Brain microvascular endothelial cell (primary cell): ENCODE data around the gene GPX1.
"Not testable (repeated sequence)": the region's sequence is repeated elsewhere in the genome, so short reads cannot be mapped to it uniquely, and the experiment has no call there.

Source experiments
- DNase-seq: peaks from one replicate; pipeline ENCODE4 v3.0.0-alpha.2; 2020
- H3K27ac ChIP-seq: fragments of 250-450 bp; sonication (Bioruptor Pico); 2 replicates; pipeline ENCODE4 v1.5.1; 2020; ENCODE audit warnings: mild to moderate bottlenecking, moderate library complexity
- H3K27me3 ChIP-seq: fragments of 250-450 bp; sonication (Bioruptor Pico); replicated peaks from 2 replicates; pipeline ENCODE4 v1.5.1; 2020; ENCODE audit warnings: mild to moderate bottlenecking
- H3K36me3 ChIP-seq: fragments of 250-450 bp; sonication (Bioruptor Pico); replicated peaks from 2 replicates; pipeline ENCODE4 v1.5.1; 2020; ENCODE audit warnings: mild to moderate bottlenecking
- H3K4me3 ChIP-seq: 2 replicates; pipeline ENCODE4 v1.5.1; 2011; ENCODE audit warnings: low read depth, mild to moderate bottlenecking, control low read depth, low read length, moderate library complexity
- in situ Hi-C: cut with HindIII; loops from 2 replicates; pipeline ENCODE4 v1.10.0; 2017; ENCODE audit warnings: low sequenced_read_pairs, low pct_ligation_motif_present
- TF ChIP-seq, protein P1 (sequence below): IDR thresholded peaks from 2 replicates; pipeline ENCODE4 v1.5.1; 2011; ENCODE audit warnings: low read depth, mild to moderate bottlenecking, moderate library complexity, low read length, control low read depth, inconsistent platforms; ENCODE audit errors: missing control alignments

GPX1 gene

DNA sequence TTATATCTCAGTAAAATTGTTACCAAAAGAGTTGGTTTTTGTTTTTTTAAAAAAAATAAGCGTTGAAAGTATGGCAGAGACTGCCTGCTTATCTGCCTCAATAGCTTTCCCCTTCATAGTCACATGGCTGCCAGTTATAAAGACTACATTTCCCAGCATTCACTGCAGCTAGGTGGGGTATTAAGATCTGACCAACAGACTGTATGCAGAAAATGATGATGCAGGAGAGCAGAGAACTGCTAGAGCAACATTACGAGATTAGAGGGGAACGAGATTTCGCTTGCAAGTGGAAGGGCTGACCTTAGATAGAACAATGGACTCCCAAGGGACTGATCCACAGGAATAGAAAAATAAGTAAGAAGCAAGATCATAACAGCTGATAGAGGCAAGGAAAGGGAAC lies 39.3 kb upstream of the GPX1 start:
- H3K4me3 ChIP-seq: no peak overlapping the region
- H3K36me3 ChIP-seq: peaks cover 25% of the 10 kb centered on the region
- H3K27me3 ChIP-seq: no peaks in the 10 kb centered on the region
- no peak overlapping the region for H3K27ac ChIP-seq
- in situ Hi-C loops: no loop called here
- TF ChIP-seq, protein P1, sequence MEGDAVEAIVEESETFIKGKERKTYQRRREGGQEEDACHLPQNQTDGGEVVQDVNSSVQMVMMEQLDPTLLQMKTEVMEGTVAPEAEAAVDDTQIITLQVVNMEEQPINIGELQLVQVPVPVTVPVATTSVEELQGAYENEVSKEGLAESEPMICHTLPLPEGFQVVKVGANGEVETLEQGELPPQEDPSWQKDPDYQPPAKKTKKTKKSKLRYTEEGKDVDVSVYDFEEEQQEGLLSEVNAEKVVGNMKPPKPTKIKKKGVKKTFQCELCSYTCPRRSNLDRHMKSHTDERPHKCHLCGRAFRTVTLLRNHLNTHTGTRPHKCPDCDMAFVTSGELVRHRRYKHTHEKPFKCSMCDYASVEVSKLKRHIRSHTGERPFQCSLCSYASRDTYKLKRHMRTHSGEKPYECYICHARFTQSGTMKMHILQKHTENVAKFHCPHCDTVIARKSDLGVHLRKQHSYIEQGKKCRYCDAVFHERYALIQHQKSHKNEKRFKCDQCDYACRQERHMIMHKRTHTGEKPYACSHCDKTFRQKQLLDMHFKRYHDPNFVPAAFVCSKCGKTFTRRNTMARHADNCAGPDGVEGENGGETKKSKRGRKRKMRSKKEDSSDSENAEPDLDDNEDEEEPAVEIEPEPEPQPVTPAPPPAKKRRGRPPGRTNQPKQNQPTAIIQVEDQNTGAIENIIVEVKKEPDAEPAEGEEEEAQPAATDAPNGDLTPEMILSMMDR: no peak
- peak; percentile 47 for DNase-seq

DNA sequence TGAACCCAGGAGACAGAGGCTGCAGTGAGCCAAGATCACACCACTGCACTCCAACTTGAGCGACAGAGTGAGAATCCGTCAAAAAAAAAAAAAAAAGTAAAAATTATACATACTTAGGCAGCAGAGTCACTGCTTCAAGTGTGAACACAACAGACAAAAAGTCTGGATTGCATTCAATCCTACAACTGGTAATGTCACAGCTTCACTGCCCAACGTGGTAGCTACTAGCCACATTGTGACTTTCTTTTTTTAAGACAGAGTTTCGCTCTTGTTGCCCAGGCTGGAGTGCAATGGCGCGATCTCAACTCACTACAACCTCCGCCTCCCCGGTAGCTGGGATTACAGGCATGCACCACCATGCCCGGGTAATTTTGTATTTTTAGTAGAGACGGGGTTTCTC lies 33.2 kb upstream of the GPX1 start:
- in situ Hi-C loops, H3K27ac ChIP-seq: not testable (repeated sequence)
- peaks cover 16% of the 10 kb centered on the region for H3K36me3 ChIP-seq

DNA sequence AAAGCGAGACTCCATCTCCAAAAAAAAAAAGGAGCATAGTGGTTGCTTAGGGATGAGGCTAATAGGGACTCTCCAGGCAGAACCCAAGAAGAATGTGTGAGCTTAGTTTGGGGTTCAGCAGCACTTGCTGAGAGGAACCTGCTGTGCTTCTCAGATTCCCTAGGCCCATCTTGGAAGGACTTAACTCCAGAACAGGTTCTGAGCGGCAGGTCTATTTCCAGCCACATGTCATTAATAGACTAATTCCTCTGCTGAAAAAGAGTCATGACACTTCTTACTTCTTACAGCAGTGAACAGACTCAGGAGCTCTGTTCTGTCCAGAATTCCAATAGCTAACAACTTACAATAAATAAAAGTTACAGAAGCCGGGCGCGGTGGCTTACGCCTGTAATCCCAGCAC lies 31.1 kb upstream of the GPX1 start:
- Histone ChIP-seq H3K27ac (no peak overlapping the region), H3K36me3 (no peaks in the 10 kb centered on the region), H3K27me3 (no peaks in the 10 kb centered on the region), H3K4me3 (no peak overlapping the region)
- DNase-seq: no peak
- in situ Hi-C loops: no loop called here
- TF ChIP-seq, protein P1: no peak

More for the DNA sequence above, 33.2 kb upstream of the GPX1 start:
- DNase-seq, H3K4me3 ChIP-seq, H3K27me3 ChIP-seq: not testable (repeated sequence)

DNA sequence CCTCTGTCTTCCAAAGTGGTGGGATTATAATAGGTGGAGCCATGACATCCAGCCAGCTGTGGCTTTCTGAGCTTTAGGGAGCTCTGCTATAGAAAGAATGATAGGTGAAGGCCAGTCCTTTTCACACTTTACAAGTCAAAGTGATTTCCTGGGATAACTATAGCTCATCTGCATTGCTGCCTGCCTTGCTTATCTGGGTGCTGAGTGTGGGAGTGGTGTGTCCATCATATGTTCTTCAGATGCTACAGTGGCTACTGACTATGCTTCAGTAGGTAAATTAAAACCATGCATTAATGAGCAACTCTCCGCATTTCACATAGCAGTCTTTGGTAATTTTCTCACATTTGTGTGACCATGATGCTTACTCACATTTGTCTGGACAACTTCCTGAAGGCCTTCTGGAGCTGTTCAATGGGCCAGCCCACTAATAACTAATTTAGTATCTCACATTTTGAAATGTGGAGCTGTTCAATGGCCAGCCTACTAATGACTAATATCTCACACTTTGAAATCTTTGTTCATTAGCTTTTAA lies 30.2 kb upstream of the GPX1 start:
- Histone ChIP-seq H3K27ac (no peak overlapping the region), H3K4me3 (no peak overlapping the region), H3K27me3 (no peaks in the 10 kb centered on the region), H3K36me3 (no peaks in the 10 kb centered on the region)
- DNase-seq: no peak
- TF ChIP-seq, protein P1: no peak
- in situ Hi-C loops: no loop called here

DNA sequence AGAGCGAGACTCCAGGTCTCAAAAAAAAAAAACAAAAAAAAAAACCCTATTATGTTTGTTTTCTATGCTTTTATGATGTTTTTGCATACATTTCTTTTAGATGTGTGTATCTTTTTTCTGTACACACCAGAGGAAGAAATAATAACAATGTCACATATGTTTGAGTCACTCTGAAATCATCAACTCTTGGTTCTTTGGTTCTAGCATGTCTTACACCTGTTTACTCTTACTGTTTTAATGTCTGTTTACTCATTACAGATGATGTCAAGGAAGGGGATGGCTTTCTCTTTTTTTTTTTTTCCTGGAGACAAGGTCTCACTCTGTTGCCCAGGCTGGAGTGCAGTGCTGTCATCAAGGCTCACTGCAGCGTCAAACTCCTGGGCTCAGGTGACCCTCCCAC lies 29.6 kb upstream of the GPX1 start:
- no peaks in the 10 kb centered on the region for H3K36me3 ChIP-seq
- no peak overlapping the region for H3K4me3 ChIP-seq
- no peaks in the 10 kb centered on the region for H3K27me3 ChIP-seq
- in situ Hi-C loops: no loop called here
- no peak overlapping the region for H3K27ac ChIP-seq
- TF ChIP-seq, protein P1: no peak
- DNase-seq: no peak

DNA sequence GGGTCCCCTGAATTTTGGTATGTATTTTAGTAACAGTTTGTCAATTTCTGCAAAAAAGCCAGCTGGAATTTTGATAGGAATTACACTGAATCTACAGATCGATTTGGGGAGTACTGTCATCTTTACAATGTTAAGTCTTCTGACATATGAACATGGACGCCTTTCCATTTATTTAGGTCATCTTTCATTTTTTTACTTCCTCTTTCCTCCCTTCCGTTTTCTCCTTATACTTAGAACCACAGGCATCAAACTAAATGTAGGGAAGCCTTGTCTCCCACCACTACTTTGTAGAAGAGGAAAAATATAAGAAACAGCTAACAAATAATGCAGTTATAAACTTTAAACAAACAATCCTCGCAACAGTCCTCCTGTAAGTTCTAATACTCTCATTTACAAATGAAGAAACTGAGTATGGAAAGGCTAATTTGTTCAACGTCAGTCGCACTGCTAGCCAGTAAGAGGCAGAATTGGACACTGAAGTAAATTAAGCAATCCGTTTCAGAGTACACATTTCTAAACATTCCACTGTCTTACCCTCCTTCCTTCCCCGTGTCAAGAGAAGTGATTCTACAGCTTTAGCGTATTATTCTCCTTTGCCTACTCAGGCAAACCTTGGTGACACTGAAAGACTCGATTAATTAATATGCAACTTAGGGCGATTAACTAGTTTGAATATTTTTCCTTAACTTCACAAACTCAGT lies 28.1 kb upstream of the GPX1 start:
- in situ Hi-C loops: no loop called here
- H3K27ac ChIP-seq: no peak overlapping the region
- H3K36me3 ChIP-seq: no peaks in the 10 kb centered on the region
- no peaks in the 10 kb centered on the region for H3K27me3 ChIP-seq
- no peak for DNase-seq
- H3K4me3 ChIP-seq: no peak overlapping the region
- TF ChIP-seq, protein P1: no peak
